Measurements from ENCODE around the gene GDI1. TPM values are rescaled to one million over a fixed set of nuclear protein-coding genes. Genes with fewer than 3 reads are reported as not detected.

The GDI1 gene
- total RNA-seq, 2 experiments from 2014 or later, result 87.0 to 97.3 TPM

DNA sequence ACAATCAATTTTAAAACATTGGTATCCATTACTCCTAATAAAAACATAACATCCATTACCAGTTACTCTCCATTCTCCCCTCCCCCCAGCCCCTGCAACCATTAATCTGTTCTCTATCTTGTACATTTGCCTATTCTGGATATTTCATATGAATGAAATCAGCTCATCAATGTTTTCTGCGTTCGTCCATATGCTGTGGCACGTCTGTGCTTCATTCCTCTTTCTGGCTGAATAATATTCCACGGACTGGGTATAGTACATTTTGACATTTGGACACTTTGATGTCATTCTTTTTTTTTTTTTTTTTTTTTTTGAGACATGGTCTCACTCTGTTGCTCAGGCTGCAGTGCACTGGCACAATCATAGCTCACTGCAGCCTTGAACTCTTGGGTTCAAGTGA lies 33.1 kb upstream of the GDI1 start:
- ChIA-PET CTCF (no interaction called here), POLR2A (no interaction called here)

- ChIA-PET POLR2A (no interaction called here), CTCF (no interaction called here)
Measured at GRCh38 chrX:154404625-154405192, 32.2 kb upstream of the GDI1 start.

- POLR2A ChIA-PET, result interaction anchor here (1.3 kb wide), 1 partner anchor 11 kb away, joined by 3 read pairs; the partner anchor contains the start of gene RPL10
Measured at GRCh38 chrX:154408659-154409221, 28.2 kb upstream of the GDI1 start.

DNA sequence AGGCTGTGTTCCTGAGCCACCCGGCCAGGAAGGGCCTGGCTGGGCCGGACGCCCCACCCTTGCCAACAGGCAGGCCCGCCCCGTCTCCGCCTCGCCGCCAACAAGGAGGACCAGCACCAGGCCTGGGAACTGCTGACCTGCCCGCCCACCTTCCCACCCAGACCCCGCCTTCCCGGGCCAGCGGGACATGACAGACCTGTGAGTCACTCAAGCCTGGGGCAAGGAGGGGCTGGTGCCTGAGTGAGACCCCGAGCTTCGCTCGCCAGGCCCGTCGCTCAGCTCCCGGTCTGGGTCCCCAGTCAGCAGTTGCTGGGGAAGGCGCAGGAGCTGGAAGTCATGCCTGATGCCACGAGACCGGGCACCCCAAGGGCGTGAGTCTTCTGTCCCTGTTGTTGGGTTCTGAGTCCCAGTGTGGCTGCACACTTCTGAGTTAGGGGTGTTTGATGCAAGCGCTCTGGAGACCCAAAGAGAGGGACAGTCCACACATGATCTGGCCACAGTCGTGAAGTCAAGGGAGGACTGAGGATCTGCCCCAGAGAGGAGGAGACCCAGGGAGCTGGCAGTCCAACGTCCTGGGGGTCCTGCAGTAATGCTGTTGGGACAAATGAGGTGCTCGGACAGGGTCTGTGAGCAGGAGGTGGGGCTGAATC lies 27.6 kb upstream of the GDI1 start, which contains the start of gene DNASE1L1:
DNASE1L1 (minus strand) TSS at position 33 of the 650 bp plus-strand sequence. CDS start 3,686 bp downstream, outside the sequence.
- POLR2A ChIA-PET, result interaction anchor here (0.7 to 1.3 kb wide), 2 partner anchors 11 to 18 kb away, joined by 3 read pairs; partner anchors contain the start of gene RPL10
- CTCF ChIA-PET, result interaction anchor here (2.0 kb wide), 1 partner anchor 10 kb away, joined by 8 read pairs; the partner anchor contains the start of gene RPL10

More at GRCh38 chrX:154408659-154409221, 28.2 kb upstream of the GDI1 start:
- CTCF ChIA-PET, result interaction anchor here (2.0 kb wide), 1 partner anchor 10 kb away, joined by 8 read pairs; the partner anchor contains the start of gene RPL10

DNA sequence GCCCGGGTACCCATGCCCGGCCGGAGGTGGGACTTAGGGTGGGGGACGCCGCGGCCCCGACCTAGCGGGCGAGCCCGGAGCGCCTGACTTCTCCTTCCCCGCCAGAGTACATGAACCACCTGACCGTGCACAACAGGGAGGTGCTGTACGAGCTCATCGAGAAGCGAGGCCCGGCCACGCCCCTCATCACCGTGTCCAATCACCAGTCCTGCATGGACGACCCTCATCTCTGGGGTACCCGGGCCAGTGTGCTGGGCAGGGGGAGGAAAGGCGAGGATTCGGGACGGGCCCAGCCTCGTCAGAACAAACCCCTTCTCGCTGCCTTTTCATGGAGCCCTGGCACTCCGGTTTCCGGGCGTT lies 25.0 kb upstream of the GDI1 start:
- CTCF ChIA-PET, result interaction anchor here (2.2 kb wide), 1 partner anchor 13 kb away, joined by 5 read pairs; the partner anchor contains the start of gene RPL10
- POLR2A ChIA-PET, result interaction anchor here (1.2 to 1.8 kb wide), 4 partner anchors 9 to 17 kb away, joined by 3 to 6 read pairs (median 4); partner anchors contain the start of genes ATP6AP1 and RPL10

GRCh38 chrX:154412468-154412867 lies 24.5 kb upstream of the GDI1 start:
- ChIA-PET POLR2A (interaction anchor here (1.2 to 1.8 kb wide), 4 partner anchors 9 to 16 kb away, joined by 3 to 6 read pairs (median 4); partner anchors contain the start of genes ATP6AP1 and RPL10), CTCF (interaction anchor here (2.2 kb wide), 1 partner anchor 14 kb away, joined by 5 read pairs; the partner anchor contains the start of gene RPL10)

- ChIA-PET CTCF (interaction anchor here (2.2 kb wide), 1 partner anchor 15 kb away, joined by 5 read pairs; the partner anchor contains the start of gene RPL10), POLR2A (interaction anchor here (0.6 to 1.3 kb wide), 2 partner anchors 14 to 64 kb away, joined by 3 read pairs; partner anchors contain the start of gene RPL10)
Measured at GRCh38 chrX:154413142-154413541, 23.8 kb upstream of the GDI1 start.

- ChIA-PET POLR2A (no interaction called here), CTCF (interaction anchor here (0.7 kb wide), 1 partner anchor 53 kb away, joined by 4 read pairs; no protein-coding TSS in a partner anchor)
Measured at GRCh38 chrX:154417157-154417556, 19.8 kb upstream of the GDI1 start.

DNA sequence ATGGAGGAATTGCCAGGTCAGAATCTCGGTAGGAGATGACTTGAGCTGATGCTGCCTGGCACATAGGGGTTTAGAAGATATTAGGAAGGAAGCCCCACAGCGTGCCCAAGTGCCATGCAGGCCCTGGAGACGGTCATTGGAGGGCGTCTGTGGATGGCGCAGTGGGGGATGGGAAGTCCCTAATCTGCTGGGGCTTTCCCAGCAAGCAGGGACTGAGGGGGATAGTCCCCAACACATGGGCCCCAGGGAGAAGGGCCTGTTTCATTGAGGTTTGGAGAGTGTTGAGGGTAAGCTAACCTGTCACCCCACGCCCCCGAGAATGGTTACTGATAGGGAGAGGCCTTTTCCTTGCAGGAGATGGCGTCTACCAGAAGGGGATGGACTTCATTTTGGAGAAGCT lies 17.8 kb upstream of the GDI1 start:
- POLR2A ChIA-PET, result no interaction called here

GRCh38 chrX:154419688-154420401 lies 17.1 kb upstream of the GDI1 start:
- ChIA-PET CTCF (no interaction called here), POLR2A (no interaction called here)

More for the DNA sequence above, 17.8 kb upstream of the GDI1 start:
- CTCF ChIA-PET, result no interaction called here

DNA sequence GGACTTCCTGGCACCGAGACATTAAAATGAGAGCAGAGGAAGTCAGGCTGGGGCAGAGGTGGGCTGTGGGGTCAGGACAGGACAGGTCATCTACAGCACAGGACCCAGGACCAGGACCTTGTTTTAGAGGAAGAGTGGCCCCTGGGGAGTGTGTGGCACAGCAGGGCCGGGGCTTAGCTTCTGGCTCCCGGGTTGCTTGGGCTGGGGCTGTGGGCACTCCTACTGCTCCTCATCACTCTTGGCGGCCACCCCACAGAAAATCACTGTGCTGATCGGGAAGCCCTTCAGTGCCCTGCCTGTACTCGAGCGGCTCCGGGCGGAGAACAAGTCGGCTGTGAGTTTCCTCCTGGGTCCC lies 16.6 kb upstream of the GDI1 start:
- POLR2A ChIA-PET, result no interaction called here
- CTCF ChIA-PET, result no interaction called here

DNA sequence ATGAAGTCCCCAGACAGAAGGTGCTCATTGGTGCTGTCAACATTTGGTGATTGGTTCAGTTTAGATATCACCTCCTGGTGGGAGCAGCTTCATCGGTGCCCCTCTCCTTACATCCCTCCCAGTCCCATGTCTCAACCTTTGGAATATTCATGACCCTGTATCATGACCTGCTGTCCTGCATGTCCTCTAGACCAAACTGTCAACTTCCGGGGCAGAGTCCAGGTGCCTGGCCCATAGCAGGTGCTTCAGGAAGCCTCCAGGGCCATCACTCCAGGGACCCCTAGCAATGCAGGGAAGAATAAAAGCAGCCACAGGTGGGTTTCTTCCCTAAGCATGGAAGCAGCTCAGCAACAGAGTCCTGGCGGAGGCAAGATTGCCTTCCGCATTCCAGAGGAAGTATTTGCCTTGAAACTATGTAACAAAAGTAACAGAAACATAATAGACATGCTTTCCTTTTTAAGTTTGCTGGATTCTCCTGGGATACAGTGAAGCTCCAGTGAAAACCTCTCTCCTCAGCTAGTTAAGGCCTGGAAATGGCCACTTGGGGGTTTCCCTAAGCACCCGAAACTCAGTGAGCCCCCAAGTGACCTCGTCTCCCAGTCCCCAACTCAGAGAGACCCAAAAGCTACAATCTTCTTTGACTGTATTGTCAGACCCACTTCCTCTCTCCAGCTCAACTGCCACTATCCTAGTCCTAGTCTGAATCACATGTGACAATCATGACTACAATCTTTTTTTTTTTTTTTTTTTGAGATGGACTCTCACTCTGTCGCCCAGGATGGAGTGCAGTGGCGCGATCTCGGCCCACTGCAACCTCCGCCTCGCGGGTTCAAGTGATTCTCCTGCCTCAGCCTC lies 9.8 kb upstream of the GDI1 start:
- CTCF ChIA-PET, result interaction anchor here (0.6 to 0.8 kb wide), 2 partner anchors 100 to 304 kb away, joined by 3 to 4 read pairs; no protein-coding TSS in a partner anchor
- POLR2A ChIA-PET, result interaction anchor here (0.5 to 1.4 kb wide), 2 partner anchors 16 to 17 kb away, joined by 3 to 4 read pairs; partner anchors contain the start of gene TAFAZZIN

DNA sequence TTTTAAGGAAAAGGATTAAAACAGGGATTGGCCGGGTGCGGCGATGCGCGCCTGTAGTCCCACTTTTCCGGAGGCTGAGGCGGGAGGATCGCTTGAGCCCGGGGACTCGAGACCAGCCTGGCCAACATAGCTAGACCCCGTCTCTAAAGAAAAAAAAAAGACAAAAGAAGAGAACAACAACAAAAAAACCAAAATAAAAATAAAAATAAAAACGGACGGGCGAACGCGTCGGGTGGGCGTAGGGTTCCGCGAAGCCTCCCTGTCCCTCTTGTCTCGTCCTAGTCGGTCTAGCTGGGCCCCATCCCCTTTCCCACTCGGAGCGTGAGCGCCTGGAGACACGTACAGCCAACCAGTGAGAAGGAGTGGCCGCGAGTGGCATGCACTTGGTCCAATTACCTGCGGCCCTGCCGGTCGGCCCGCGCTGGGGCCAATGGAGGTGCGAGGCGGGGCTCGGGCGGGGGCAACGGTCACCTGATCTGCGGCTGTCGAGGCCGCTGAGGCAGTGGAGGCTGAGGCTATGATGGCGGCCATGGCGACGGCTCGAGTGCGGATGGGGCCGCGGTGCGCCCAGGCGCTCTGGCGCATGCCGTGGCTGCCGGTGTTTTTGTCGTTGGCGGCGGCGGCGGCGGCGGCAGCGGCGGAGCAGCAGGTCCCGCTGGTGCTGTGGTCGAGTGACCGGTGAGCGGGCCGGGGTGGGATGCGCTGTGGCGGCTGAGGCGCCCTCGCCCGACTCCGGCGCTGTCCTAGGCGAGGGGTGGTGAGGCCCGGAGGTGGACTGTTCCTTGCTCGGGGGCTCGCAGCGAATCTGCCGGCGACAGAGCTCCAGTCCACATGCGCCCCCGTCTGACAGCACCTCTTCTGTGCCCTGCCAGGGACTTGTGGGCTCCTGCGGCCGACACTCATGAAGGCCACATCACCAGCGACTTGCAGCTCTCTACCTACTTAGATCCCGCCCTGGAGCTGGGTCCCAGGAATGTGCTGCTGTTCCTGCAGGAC lies 8.5 kb upstream of the GDI1 start, which contains the start of gene ATP6AP1:
ATP6AP1 (plus strand) TSS at position 502 of the 996 bp plus-strand sequence; CDS start at position 518, 16 bp downstream.
- ChIA-PET CTCF (interaction anchor here (0.6 kb wide), 1 partner anchor 305 kb away, joined by 4 read pairs; no protein-coding TSS in a partner anchor), POLR2A (interaction anchor here (0.7 to 1.3 kb wide), 4 partner anchors 17 to 90 kb away, joined by 3 to 4 read pairs (median 4); partner anchors contain the start of genes LAGE3, PLXNA3 and TAFAZZIN)

- POLR2A ChIA-PET, result interaction anchor here (0.6 to 1.3 kb wide), 3 partner anchors 49 to 63 kb away, joined by 3 to 4 read pairs (median 3); partner anchors contain the start of gene LAGE3
- CTCF ChIA-PET, result no interaction called here
Measured at GRCh38 chrX:154429711-154430110, 7.2 kb upstream of the GDI1 start.

DNA sequence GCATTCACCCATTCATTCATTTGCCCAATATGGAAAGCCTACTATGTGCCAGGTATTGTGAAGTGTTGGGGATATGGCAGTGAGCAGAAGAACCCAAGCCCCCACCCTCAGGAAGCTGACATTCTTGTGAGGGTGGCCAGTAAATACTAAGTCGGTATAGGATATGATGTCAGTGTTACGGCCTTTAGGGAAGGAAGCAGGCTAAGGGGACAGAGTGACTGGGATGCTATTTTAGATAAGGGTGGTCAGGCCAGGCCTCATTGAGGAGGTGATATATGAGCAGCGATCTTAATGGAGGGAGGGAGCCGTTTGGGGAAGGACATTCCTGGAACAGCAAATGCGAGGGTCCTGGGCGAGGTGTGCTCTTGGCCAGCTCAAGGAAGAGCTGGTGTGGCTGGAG lies 6.5 kb upstream of the GDI1 start:
- ChIA-PET POLR2A (interaction anchor here (0.6 kb wide), 1 partner anchor 63 kb away, joined by 3 read pairs; no protein-coding TSS in a partner anchor), CTCF (no interaction called here)

DNA sequence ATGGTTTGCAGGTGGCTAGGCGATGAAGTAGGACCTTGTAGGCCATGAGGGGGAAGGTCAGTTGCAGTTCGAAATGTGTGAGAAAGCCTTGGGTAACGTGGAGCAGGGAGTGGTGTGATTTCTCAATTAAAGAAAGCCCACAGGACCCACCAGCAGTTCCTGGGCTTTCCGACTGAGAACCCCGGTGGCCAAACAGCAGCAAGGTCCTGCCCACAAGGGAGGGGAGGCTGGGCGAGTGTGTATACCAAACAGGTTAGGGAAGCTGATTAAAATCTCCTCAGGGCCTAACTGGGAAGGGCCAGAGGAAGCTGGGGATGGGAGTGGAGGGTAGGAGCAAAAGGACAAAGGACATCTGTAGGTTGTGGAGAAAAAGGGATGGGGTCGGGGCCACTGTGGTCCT lies 6.0 kb upstream of the GDI1 start:
- ChIA-PET CTCF (no interaction called here), POLR2A (no interaction called here)

- ChIA-PET POLR2A (no interaction called here), CTCF (no interaction called here)
Measured at GRCh38 chrX:154431341-154431740, 5.6 kb upstream of the GDI1 start.
